Ecto neural progenitor cell (in vitro differentiated cells): Measurements from ENCODE around the gene SMC1B.
A peak's percentile ranks its signal among the peaks of the same experiment; 100 is the strongest.
"Not testable (repeated sequence)": the region's sequence is repeated elsewhere in the genome, so short reads cannot be mapped to it uniquely, and the experiment has no call there.

Experiments
- DNase-seq: peaks from one replicate; pipeline ENCODE4 v3.0.0-alpha.2; 2018; ENCODE audit warnings: low spot score

Gene SMC1B

GRCh38 chr22:45349916-45350315 is 63.5 kb downstream of the SMC1B start:
- no peak for DNase-seq

- no peak for DNase-seq
Observed at GRCh38 chr22:45344334-45344733, 69.1 kb downstream of the SMC1B start.

- DNase-seq, result no peak
Observed at GRCh38 chr22:45343143-45343542, 70.3 kb downstream of the SMC1B start.

- no peak for DNase-seq
Observed at GRCh38 chr22:45341498-45341897, 71.9 kb downstream of the SMC1B start.

GRCh38 chr22:45340323-45340722 is 73.1 kb downstream of the SMC1B start:
- DNase-seq, result no peak

GRCh38 chr22:45338795-45339194 is 74.6 kb downstream of the SMC1B start:
- DNase-seq, result no peak

GRCh38 chr22:45337536-45337935 is 75.9 kb downstream of the SMC1B start:
- no peak for DNase-seq

- DNase-seq, result no peak
Observed at GRCh38 chr22:45336971-45337431, 76.4 kb downstream of the SMC1B start.

- no peak for DNase-seq
Observed at GRCh38 chr22:45335854-45336522, 77.4 kb downstream of the SMC1B start.

- peak; percentile 67 for DNase-seq
Observed at GRCh38 chr22:45335021-45335818, 78.2 kb downstream of the SMC1B start.

- no peak for DNase-seq
Observed at GRCh38 chr22:45334528-45334927, 78.9 kb downstream of the SMC1B start.

GRCh38 chr22:45334068-45334467 is 79.3 kb downstream of the SMC1B start:
- DNase-seq, result no peak

- DNase-seq, result no peak
Observed at GRCh38 chr22:45332001-45332400, 81.4 kb downstream of the SMC1B start.

- no peak for DNase-seq
Observed at GRCh38 chr22:45331486-45331885, 81.9 kb downstream of the SMC1B start.

GRCh38 chr22:45330548-45330947 is 82.9 kb downstream of the SMC1B start:
- DNase-seq, result no peak

- DNase-seq, result no peak
Observed at GRCh38 chr22:45329530-45329936, 83.9 kb downstream of the SMC1B start.

GRCh38 chr22:45328822-45329529 is 84.4 kb downstream of the SMC1B start:
- DNase-seq, result no peak

- DNase-seq, result not testable (repeated sequence)
Observed at GRCh38 chr22:45328261-45328660, 85.1 kb downstream of the SMC1B start.

- DNase-seq, result no peak
Observed at GRCh38 chr22:45324311-45324711, 89.1 kb downstream of the SMC1B start.

GRCh38 chr22:45323695-45324094 is 89.7 kb downstream of the SMC1B start:
- DNase-seq, result no peak

GRCh38 chr22:45322873-45323525 is 90.4 kb downstream of the SMC1B start:
- DNase-seq, result no peak

GRCh38 chr22:45321827-45322226 is 91.6 kb downstream of the SMC1B start:
- DNase-seq, result no peak
